GM12891 (cell line): Measurements from ENCODE around the gene JAM3. TPM values are rescaled to one million over a fixed set of nuclear protein-coding genes. Genes with fewer than 3 reads are reported as not detected.
A peak's percentile ranks its signal among the peaks of the same experiment; 100 is the strongest.

Experiments
- DNase-seq: peaks from one replicate; pipeline ENCODE4 v3.0.0; 2011; ENCODE audit warnings: low spot score; ENCODE audit not compliant: insufficient read length
- FAIRE-seq: peaks from 2 replicates; lab custom pipeline; 2011; peaks lifted over from hg19 to GRCh38; lab: Jason Lieb, UNC
- PAX5 ChIP-seq: IDR thresholded peaks from 2 replicates; pipeline ENCODE4 v1.6.1; 2011; ENCODE audit warnings: low read length, moderate library complexity, mild to moderate bottlenecking; ENCODE audit not compliant: insufficient read depth, severe bottlenecking
- POLR2A ChIP-seq: IDR thresholded peaks from 2 replicates; pipeline ENCODE4 v1.6.1; 2011; ENCODE audit warnings: low read depth, low read length, control low read depth
- POLR2AphosphoS5 ChIP-seq: IDR thresholded peaks from 2 replicates; pipeline ENCODE4 v1.6.1; 2011; ENCODE audit warnings: low read depth, low read length, control low read depth
- POU2F2 ChIP-seq: IDR thresholded peaks from 2 replicates; pipeline ENCODE4 v1.6.1; 2011; ENCODE audit warnings: low read depth, mild to moderate bottlenecking, control low read depth, low read length, moderate library complexity
- SPI1 ChIP-seq: IDR thresholded peaks from 2 replicates; pipeline ENCODE4 v1.6.1; 2011; ENCODE audit warnings: low read depth, low read length, control low read depth
- TAF1 ChIP-seq: IDR thresholded peaks from 2 replicates; pipeline ENCODE4 v1.6.1; 2011; ENCODE audit warnings: low read depth, low read length, control low read depth
- polyA plus RNA-seq: library from polyadenylated mRNA; unstranded; fragments of >200 nt; gene quantifications from one replicate; pipeline ENCODE4 v1.2.1, GENCODE V29; 2012; ENCODE audit warnings: low read depth, missing spikeins, inconsistent platforms; ENCODE audit not compliant: missing spikeins

The JAM3 gene
- polyA plus RNA-seq = 2.0 TPM

DNA sequence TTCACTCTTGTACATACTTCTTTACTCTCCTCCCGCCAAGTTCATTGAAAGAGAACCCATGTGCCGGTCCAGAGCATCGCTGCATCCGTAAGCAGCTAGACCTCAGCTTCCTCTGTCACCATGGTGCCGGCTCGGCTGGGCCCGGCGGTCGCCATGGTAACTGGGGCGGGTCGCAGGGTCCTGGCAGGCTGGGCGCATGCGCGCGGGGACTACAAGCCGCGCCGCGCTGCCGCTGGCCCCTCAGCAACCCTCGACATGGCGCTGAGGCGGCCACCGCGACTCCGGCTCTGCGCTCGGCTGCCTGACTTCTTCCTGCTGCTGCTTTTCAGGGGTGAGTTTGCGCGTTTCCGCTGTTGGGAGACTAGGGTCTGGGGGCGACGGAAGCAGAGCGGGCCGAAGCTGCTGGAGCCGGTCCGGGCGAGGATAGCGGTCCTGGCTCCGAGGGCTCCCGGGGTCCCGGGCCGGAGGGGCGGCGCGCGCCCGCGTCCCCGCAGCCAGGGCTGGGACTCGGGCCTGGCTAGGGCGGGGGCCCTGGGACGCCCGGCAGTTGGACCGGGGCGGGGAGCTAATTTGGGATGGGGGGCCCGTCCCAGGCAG is at the start of gene JAM3:
JAM3 (plus strand) TSS at position 244 of the 597 bp plus-strand sequence; CDS start at position 256, 12 bp downstream.
- peak; percentile 99 for FAIRE-seq
- DNase-seq = peak; percentile 99
- TF ChIP-seq POLR2AphosphoS5 = no peak
- no peak for TF ChIP-seq PAX5
- TF ChIP-seq POLR2A = no peak
- no peak for TF ChIP-seq SPI1
- no peak for TF ChIP-seq POU2F2
- no peak for TF ChIP-seq TAF1

DNA sequence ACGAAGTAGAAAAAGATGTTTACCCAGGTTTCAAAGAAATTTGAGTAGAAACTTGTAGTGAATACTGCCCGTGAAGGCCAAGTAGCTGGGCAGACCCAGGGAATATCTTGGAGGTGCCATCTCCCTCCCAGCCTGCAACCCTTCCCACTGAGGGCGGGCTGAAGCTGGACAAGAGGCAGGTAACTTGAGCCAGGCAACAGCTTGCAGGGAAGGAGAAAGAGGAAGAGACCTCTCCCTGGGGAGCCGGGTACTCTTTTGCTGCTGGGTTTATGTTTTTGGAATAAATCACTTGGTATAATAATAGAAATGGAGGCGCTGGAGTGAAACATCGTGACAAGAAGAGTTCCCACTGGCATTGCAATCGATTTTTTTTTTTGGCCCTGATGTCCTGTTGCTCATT is 49.4 kb upstream of the JAM3 start:
- DNase-seq (no peak), FAIRE-seq (no peak)
- TF ChIP-seq POLR2AphosphoS5 = no peak
- TF ChIP-seq POLR2A = no peak
- TF ChIP-seq SPI1 = no peak
- no peak for TF ChIP-seq PAX5
- TF ChIP-seq TAF1 = no peak
- TF ChIP-seq POU2F2 = no peak

DNA sequence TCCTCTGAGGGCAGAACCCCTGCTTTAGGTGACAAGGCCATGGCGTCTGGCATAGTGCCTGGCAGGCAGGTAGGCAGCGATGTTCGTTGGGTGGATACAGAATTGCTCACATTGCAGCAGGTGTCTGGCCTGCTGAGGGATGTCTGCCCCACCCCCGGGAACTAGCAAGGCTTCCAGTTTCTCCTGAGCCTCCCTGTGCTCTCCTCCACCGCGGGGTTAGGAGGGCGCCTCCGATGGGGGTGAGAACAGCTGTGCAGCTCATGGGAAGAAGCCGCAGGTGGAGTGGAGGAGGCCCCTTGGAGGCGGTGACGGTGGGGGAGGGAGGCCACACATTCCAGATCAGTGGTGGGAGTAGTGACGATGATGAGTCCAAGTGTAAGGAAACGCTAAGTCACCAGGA is 48.3 kb upstream of the JAM3 start:
- FAIRE-seq = no peak
- TF ChIP-seq POLR2AphosphoS5 = no peak
- no peak for TF ChIP-seq POLR2A
- TF ChIP-seq SPI1 = no peak
- TF ChIP-seq PAX5 = no peak
- no peak for TF ChIP-seq TAF1
- no peak for TF ChIP-seq POU2F2
- no peak for DNase-seq

- DNase-seq (no peak), FAIRE-seq (no peak)
- TF ChIP-seq POLR2A (no peak), TAF1 (no peak), POLR2AphosphoS5 (no peak), POU2F2 (no peak), PAX5 (no peak), SPI1 (no peak)
Measured at GRCh38 chr11:134021326-134021725, 47.5 kb upstream of the JAM3 start.

DNA sequence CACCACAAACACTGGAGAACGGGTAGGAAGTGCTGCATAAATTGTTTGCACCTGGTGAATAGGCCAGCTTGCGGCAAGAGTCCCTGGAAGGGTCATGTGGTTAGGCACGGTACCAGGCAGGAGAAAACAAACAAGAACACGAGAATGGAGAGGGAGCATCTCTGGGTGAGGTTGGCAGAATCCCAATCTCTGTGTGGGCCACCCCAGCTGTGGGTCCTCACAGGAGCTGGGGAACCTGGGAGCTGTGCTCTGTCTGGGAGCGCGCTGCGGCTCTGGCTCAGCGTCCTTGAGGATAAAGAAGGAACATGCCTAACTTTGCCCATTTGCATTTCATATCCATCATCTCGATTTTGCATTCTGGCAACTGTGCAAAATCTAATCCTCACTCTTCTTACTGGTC is 46.1 kb upstream of the JAM3 start:
- DNase-seq (no peak), FAIRE-seq (no peak)
- TF ChIP-seq SPI1 (no peak), PAX5 (no peak), POU2F2 (no peak), POLR2A (no peak), POLR2AphosphoS5 (no peak), TAF1 (no peak)

DNA sequence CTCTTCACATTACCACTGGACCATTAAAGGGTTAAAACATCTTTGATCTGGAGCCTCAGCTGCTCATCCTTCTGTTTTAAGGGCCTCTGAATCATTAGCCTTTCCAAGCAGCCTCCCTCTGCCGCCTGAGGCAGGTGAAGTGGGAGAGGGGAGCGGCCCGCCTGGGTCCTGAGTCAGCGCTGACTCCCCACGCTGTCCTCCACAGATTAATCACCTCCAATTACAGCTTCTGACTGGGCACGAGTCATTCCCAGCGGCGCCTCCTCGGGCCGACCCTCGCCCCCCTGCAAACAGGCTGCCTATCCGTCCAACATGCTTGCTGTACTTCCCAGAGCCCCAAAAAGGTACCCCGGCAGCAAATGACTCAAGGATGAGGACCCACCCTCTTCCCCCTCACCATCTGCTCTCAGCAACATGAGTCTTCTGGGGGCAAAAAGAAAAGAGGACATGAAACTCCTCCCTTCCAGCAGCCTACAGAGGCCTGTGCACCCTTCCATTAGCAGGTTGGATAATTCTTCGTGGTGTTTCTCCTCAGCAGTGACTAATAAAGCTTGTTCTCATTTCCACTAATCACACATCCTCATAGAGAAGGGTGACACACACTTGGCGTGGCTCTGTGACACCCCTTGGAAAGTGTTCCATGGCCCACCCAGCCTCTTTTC is 44.3 kb upstream of the JAM3 start:
- no peak for TF ChIP-seq POLR2AphosphoS5
- no peak for TF ChIP-seq POU2F2
- TF ChIP-seq PAX5 = no peak
- TF ChIP-seq SPI1 = no peak
- no peak for FAIRE-seq
- DNase-seq = no peak

GRCh38 chr11:134025082-134025429 is 43.8 kb upstream of the JAM3 start:
- TF ChIP-seq TAF1 = no peak
- TF ChIP-seq PAX5 = no peak
- no peak for TF ChIP-seq SPI1
- no peak for TF ChIP-seq POLR2AphosphoS5
- TF ChIP-seq POLR2A = no peak
- TF ChIP-seq POU2F2 = no peak
- no peak for DNase-seq
- no peak for FAIRE-seq

GRCh38 chr11:134026655-134027343 is 42.1 kb upstream of the JAM3 start:
- DNase-seq (no peak), FAIRE-seq (no peak)
- TF ChIP-seq SPI1 = no peak
- TF ChIP-seq POU2F2 = no peak
- no peak for TF ChIP-seq PAX5
- no peak for TF ChIP-seq POLR2AphosphoS5
- no peak for TF ChIP-seq TAF1
- no peak for TF ChIP-seq POLR2A

DNA sequence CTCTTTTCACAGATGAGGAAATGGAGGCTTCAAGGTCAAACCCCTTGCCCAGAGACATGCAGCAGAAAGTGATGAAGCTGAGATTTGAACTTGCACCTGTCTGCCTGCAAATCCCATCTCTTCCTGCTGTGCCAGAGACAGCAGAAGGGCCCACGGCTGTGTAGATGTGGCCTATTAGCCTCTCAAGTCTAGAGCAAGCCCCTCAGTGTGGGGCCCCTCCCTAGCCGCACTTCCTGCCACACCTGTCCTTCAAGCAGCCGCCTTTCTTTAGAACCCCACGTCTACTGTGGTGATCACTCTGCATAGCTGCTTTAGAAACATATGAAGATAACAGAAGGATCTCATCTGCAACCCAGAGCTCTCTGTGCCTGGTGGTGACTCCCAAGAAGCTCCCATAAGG is 41.2 kb upstream of the JAM3 start:
- DNase-seq = no peak
- no peak for FAIRE-seq
- TF ChIP-seq POU2F2 = no peak

GRCh38 chr11:134028368-134028920 is 40.4 kb upstream of the JAM3 start:
- FAIRE-seq (no peak), DNase-seq (no peak)
- TF ChIP-seq POLR2AphosphoS5 (no peak), POU2F2 (no peak), SPI1 (no peak), PAX5 (no peak), POLR2A (no peak), TAF1 (no peak)
